HCT116 (cell line): ENCODE data around the gene UBE2S. TPM values are rescaled to one million over a fixed set of nuclear protein-coding genes. Genes with fewer than 3 reads are reported as not detected.

Experiments used
- ATAC-seq: fragments of 200-7000 bp; cut with Tn5 transposase; 2 replicates; pipeline ENCODE4 v1.9.1; 2020; ENCODE audit warnings: mild to moderate bottlenecking, moderate library complexity
- BruUV-seq: library from RNA; stranded (reverse); fragments of 400-500 nt; replicated peaks from 2 replicates; lab custom pipeline; 2021; lab: Mats Ljungman, UMichigan
- CTCF ChIA-PET: fragments of 300-600 bp; sonication (Branson Sonifier 250); formaldehyde crosslinking; loops from one replicate; lab custom pipeline; 2021; ENCODE audit warnings: antibody characterized with exemption; lab: Charles Lee
- POLR2A ChIA-PET: fragments of 300-600, 350-600 bp; sonication (Branson Sonifier 250); formaldehyde crosslinking; loops from one replicate; lab custom pipeline; 2021; ENCODE audit warnings: antibody characterized with exemption; lab: Charles Lee
- RAD21 ChIA-PET, 2 experiments: fragments of 300-600 bp; sonication (Branson Sonifier 250); formaldehyde crosslinking; loops; one replicate each; lab custom pipeline; 2023; ENCODE audit warnings: low total read pairs in 2 of 2; ENCODE audit not compliant: uncharacterized antibody in 2 of 2, unreplicated experiment in 2 of 2, low non-redundant PET in 1 of 2; lab: Charles Lee
- DNase-seq: peaks from one replicate; pipeline ENCODE4 v3.0.0-alpha.2; 2010; ENCODE audit warnings: low read depth, low spot score
- H2AFZ ChIP-seq: fragments of 200-600 bp; shearing (Covaris generic), sonication (generic); 2 replicates; pipeline ENCODE4 v1.6.1; 2017; ENCODE audit warnings: low read depth, mixed run types, mixed read lengths, antibody characterized with exemption, low read length; ENCODE audit not compliant: poor library complexity, severe bottlenecking
- H3K27ac ChIP-seq: 2 replicates; pipeline ENCODE4 v1.5.1; 2012; ENCODE audit warnings: low read depth, low read length
- H3K27me3 ChIP-seq: fragments of 200-600 bp; sonication (generic); 2 replicates; pipeline ENCODE4 v1.6.1; 2016; ENCODE audit warnings: mixed run types, low read length, mixed read lengths; ENCODE audit not compliant: insufficient read depth
- H3K36me3 ChIP-seq, 2 experiments: fragments of 200-500 bp in 1 of 2; fragments of 200-600 bp in 1 of 2; sonication (Bioruptor generic) in 1 of 2; sonication (generic) in 1 of 2; 2 replicates each; pipeline versions ENCODE4 v1.5.1 to v1.6.1; 2014 to 2016; ENCODE audit warnings: low read length in 2 of 2, inconsistent platforms in 1 of 2, mixed read lengths in 1 of 2, mixed run types in 1 of 2; ENCODE audit not compliant: insufficient read depth in 2 of 2, control insufficient read depth in 1 of 2
- H3K4me1 ChIP-seq, 2 experiments: fragments of 200-600 bp in 1 of 2; sonication (generic) in 1 of 2; 2 replicates each; pipeline versions ENCODE4 v1.5.1 to v1.6.1; 2012 to 2017; ENCODE audit warnings: low read length in 2 of 2, inconsistent platforms in 1 of 2, mild to moderate bottlenecking in 1 of 2, mixed read lengths in 1 of 2, mixed run types in 1 of 2, moderate library complexity in 1 of 2; ENCODE audit not compliant: insufficient read depth in 2 of 2, control insufficient read depth in 1 of 2
- H3K4me2 ChIP-seq: fragments of 200-600 bp; sonication (generic); 2 replicates; pipeline ENCODE4 v1.6.1; 2017; ENCODE audit warnings: mixed run types, low read length, mixed read lengths
- H3K4me3 ChIP-seq, 2 experiments: fragments of 200-600 bp in 1 of 2; sonication (generic) in 1 of 2; replicated peaks in 1 of 2; 2 replicates each; pipeline ENCODE4 v1.5.1; 2011 to 2016; ENCODE audit warnings: low read length in 2 of 2, control low read depth in 1 of 2, low read depth in 1 of 2, mild to moderate bottlenecking in 1 of 2, mixed read lengths in 1 of 2, mixed run types in 1 of 2
- H3K79me2 ChIP-seq: fragments of 200-600 bp; sonication (generic); 2 replicates; pipeline ENCODE4 v1.6.1; 2017; ENCODE audit warnings: mild to moderate bottlenecking, mixed run types, low read length, moderate library complexity, mixed read lengths; ENCODE audit not compliant: insufficient read depth
- H3K9ac ChIP-seq: fragments of 200-600 bp; sonication (generic); 2 replicates; pipeline ENCODE4 v1.6.1; 2016; ENCODE audit warnings: low read length, mixed read lengths
- H3K9me2 ChIP-seq: fragments of 200-600 bp; sonication (generic), shearing (Covaris generic); 2 replicates; pipeline ENCODE4 v1.6.1; 2017; ENCODE audit warnings: mixed run types, mild to moderate bottlenecking, moderate library complexity; ENCODE audit not compliant: insufficient read depth
- H3K9me3 ChIP-seq, 2 experiments: fragments of 200-500 bp in 1 of 2; fragments of 200-600 bp in 1 of 2; sonication (Bioruptor generic) in 1 of 2; sonication (generic) in 1 of 2; 2 replicates each; pipeline ENCODE4 v1.6.1; 2014 to 2017; ENCODE audit warnings: low read length in 2 of 2, mixed read lengths in 2 of 2, inconsistent platforms in 1 of 2, low read depth in 1 of 2, mild to moderate bottlenecking in 1 of 2, mixed run types in 1 of 2, moderate library complexity in 1 of 2; ENCODE audit not compliant: control insufficient read depth in 1 of 2, insufficient read depth in 1 of 2
- H4K20me1 ChIP-seq: fragments of 200-600 bp; sonication (generic), shearing (Covaris generic); 2 replicates; pipeline ENCODE4 v1.6.1; 2017; ENCODE audit warnings: mixed run types, mild to moderate bottlenecking, moderate library complexity; ENCODE audit not compliant: insufficient read depth
- CBX3 ChIP-seq: IDR thresholded peaks from 2 replicates; pipeline ENCODE4 v1.6.1; 2012; ENCODE audit warnings: low read depth
- CEBPB ChIP-seq: IDR thresholded peaks from 2 replicates; pipeline ENCODE4 v1.6.1; 2012; ENCODE audit warnings: low read depth
- EGR1 ChIP-seq: IDR thresholded peaks from 2 replicates; pipeline ENCODE4 v1.6.1; 2012; ENCODE audit warnings: low read depth
- FOSL1 ChIP-seq: IDR thresholded peaks from 2 replicates; pipeline ENCODE4 v1.6.1; 2012; ENCODE audit warnings: low read depth
- JUND ChIP-seq: IDR thresholded peaks from 2 replicates; pipeline ENCODE4 v1.6.1; 2012
- POLR2AphosphoS5 ChIP-seq: IDR thresholded peaks from 2 replicates; pipeline ENCODE4 v1.6.1; 2011; ENCODE audit warnings: mild to moderate bottlenecking, low read depth, low read length, moderate library complexity
- SRF ChIP-seq: IDR thresholded peaks from 2 replicates; pipeline ENCODE4 v1.6.1; 2012; ENCODE audit warnings: low read depth
- TCF7L2 ChIP-seq: IDR thresholded peaks from 2 replicates; pipeline ENCODE4 v1.7.0; 2011; ENCODE audit warnings: borderline replicate concordance, inconsistent platforms; ENCODE audit not compliant: insufficient read depth, insufficient read length; ENCODE audit errors: extremely low read depth
- ZFX ChIP-seq: fragments of 450-650 bp; IDR thresholded peaks from 2 replicates; pipeline ENCODE4 v1.6.1; 2017
- ZNF274 ChIP-seq: fragments of 200-500 bp; sonication (Bioruptor generic); IDR thresholded peaks from 2 replicates; pipeline ENCODE4 v1.6.1; 2014; ENCODE audit warnings: mild to moderate bottlenecking, low read depth, low read length, inconsistent platforms
- intact Hi-C: fragments of 100-400 bp; cut with micrococcal nuclease; formaldehyde crosslinking; loops from 2 replicates; pipeline ENCODE4 v1.10.0; 2022
- total RNA-seq: library from RNA; stranded (reverse); gene quantifications from one replicate; pipeline ENCODE4 v1.2.1, GENCODE V29; 2021; ENCODE audit not compliant: unreplicated experiment
- TF ChIP-seq, protein P1 (sequence below): IDR thresholded peaks from 2 replicates; pipeline ENCODE4 v1.6.1; 2011; ENCODE audit warnings: mild to moderate bottlenecking, low read length, moderate library complexity; ENCODE audit not compliant: insufficient replicate concordance; ENCODE audit errors: extremely low read depth
- TF ChIP-seq, protein P2 (sequence below): IDR thresholded peaks from 2 replicates; pipeline ENCODE4 v1.6.1; 2012
- TF ChIP-seq, protein P3 (sequence below), 3 experiments: fragments of 200-600 bp in 1 of 3; sonication (generic) in 1 of 3; IDR thresholded peaks in 2 of 3; conservative IDR thresholded peaks in 1 of 3; 2 replicates each; pipeline ENCODE4 v1.5.1; 2012 to 2017; ENCODE audit warnings: low read depth in 2 of 3, low read length in 2 of 3, antibody characterized with exemption in 1 of 3, borderline replicate concordance in 1 of 3, control low read depth in 1 of 3, mild to moderate bottlenecking in 1 of 3, mixed read lengths in 1 of 3, mixed run types in 1 of 3, moderate library complexity in 1 of 3; ENCODE audit not compliant: insufficient read depth in 1 of 3

Gene UBE2S
- total RNA-seq, 1 experiment from 2014 or later: 515 TPM

GRCh38 chr19:55443045-55443823 is 35.6 kb upstream of the UBE2S start, which contains the start of gene SHISA7:
SHISA7 (minus strand) TSS chr19:55443300; CDS start chr19:55442863, 437 bp downstream.
- no peaks in the 10 kb centered on the region for H3K36me3 ChIP-seq
- RAD21 ChIA-PET: no interaction called here
- POLR2A ChIA-PET: no interaction called here
- no peaks in the 10 kb centered on the region for H3K9me2 ChIP-seq
- DNase-seq: no peak
- peaks cover 0 to 10% of the 10 kb centered on the region in 2 experiments; a peak in 2 of 4 replicates for H3K4me1 ChIP-seq
- peaks cover 19% of the 10 kb centered on the region; the same call in 1 of the 2 replicates for H3K27me3 ChIP-seq
- H3K9ac ChIP-seq: no peak within 1 kb of the TSS
- TF ChIP-seq, protein P1, sequence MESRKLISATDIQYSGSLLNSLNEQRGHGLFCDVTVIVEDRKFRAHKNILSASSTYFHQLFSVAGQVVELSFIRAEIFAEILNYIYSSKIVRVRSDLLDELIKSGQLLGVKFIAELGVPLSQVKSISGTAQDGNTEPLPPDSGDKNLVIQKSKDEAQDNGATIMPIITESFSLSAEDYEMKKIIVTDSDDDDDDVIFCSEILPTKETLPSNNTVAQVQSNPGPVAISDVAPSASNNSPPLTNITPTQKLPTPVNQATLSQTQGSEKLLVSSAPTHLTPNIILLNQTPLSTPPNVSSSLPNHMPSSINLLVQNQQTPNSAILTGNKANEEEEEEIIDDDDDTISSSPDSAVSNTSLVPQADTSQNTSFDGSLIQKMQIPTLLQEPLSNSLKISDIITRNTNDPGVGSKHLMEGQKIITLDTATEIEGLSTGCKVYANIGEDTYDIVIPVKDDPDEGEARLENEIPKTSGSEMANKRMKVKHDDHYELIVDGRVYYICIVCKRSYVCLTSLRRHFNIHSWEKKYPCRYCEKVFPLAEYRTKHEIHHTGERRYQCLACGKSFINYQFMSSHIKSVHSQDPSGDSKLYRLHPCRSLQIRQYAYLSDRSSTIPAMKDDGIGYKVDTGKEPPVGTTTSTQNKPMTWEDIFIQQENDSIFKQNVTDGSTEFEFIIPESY: no peak
- TF ChIP-seq ZFX: no peak
- no peak for TF ChIP-seq CBX3
- no peak for TF ChIP-seq EGR1
- TF ChIP-seq, protein P2, sequence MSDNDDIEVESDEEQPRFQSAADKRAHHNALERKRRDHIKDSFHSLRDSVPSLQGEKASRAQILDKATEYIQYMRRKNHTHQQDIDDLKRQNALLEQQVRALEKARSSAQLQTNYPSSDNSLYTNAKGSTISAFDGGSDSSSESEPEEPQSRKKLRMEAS: no peak
- TF ChIP-seq FOSL1: no peak
- TF ChIP-seq, protein P3, sequence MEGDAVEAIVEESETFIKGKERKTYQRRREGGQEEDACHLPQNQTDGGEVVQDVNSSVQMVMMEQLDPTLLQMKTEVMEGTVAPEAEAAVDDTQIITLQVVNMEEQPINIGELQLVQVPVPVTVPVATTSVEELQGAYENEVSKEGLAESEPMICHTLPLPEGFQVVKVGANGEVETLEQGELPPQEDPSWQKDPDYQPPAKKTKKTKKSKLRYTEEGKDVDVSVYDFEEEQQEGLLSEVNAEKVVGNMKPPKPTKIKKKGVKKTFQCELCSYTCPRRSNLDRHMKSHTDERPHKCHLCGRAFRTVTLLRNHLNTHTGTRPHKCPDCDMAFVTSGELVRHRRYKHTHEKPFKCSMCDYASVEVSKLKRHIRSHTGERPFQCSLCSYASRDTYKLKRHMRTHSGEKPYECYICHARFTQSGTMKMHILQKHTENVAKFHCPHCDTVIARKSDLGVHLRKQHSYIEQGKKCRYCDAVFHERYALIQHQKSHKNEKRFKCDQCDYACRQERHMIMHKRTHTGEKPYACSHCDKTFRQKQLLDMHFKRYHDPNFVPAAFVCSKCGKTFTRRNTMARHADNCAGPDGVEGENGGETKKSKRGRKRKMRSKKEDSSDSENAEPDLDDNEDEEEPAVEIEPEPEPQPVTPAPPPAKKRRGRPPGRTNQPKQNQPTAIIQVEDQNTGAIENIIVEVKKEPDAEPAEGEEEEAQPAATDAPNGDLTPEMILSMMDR (IDR thresholded peaks at IDR 0.05 in 2 of 3, conservative IDR thresholded peaks at IDR 0.05 in 1 of 3; ENCODE audit: borderline replicate concordance in 1 of 3, insufficient read depth in 1 of 3, low read depth in 2 of 3, low read length in 2 of 3): no peak
- TF ChIP-seq ZNF274: no peak
- no peak for TF ChIP-seq SRF
- no peak for TF ChIP-seq CEBPB
- TF ChIP-seq JUND: no peak
- no peak for TF ChIP-seq POLR2AphosphoS5
- TF ChIP-seq TCF7L2: no peak
- TF ChIP-seq, all 23 proteins: peak for 0
- no peaks in the 10 kb centered on the region for H3K79me2 ChIP-seq
- no peak within 1 kb of the TSS; the same call in 1 of the 2 replicates for H3K27ac ChIP-seq
- H2AFZ ChIP-seq: no peak within 1 kb of the TSS
- intact Hi-C loops: loop anchor here (10.0 kb wide), 1 partner anchor 228 kb away; no protein-coding TSS in a partner anchor
- H3K4me2 ChIP-seq: peak within 1 kb of the TSS; percentile 40
- CTCF ChIA-PET: interaction anchor here (0.5 kb wide), 1 partner anchor 355 kb away, joined by 4 read pairs; no protein-coding TSS in a partner anchor
- H4K20me1 ChIP-seq: no peaks in the 10 kb centered on the region
- ATAC-seq: no peak
- no peak within 1 kb of the TSS for H3K4me3 ChIP-seq
- H3K9me3 ChIP-seq: no peaks in the 10 kb centered on the region
- BruUV-seq: no TSS peak
